HG03457 (cell line): ENCODE data around the gene TSPO2.

ENCODE experiments used
- ATAC-seq: cut with Tn5 transposase; IDR thresholded peaks from one replicate; pipeline ENCODE4 v1.9.1; 2021; ENCODE audit warnings: moderate number of reproducible peaks; ENCODE audit not compliant: unreplicated experiment

The TSPO2 gene

DNA sequence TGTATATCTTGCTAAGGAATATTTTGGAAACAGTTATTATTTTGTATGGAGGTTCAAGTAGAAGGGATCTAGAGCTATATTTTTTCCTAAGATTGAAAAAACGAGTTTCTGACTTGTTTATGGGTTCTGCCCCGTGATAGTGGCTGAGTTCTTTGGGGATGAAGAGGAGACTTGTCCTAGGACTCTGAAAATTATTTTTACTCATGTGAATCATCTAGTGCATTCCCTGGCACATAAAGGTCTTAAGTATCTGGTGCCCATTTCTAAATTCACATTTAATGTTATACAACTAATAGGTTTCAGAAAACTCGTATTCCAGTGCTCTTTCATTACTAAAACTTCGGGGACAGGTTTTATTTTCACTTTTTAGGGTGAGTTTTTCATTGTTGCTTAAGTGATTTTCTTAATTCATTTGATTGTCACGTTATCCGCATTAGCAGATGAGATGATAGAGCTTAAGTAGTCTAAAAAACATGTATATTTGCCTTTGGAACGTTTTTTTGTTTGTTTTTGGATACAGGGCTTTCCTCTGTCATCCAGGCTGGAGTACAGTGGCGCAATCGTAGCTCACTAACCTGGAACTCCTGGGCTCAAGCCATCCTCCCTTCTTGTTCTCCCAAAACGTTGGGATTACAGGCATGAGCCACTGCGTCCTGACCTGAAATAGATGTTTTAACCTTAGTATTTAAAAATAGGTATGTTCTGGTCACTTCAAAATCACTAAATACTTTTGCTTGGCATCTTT, 32.6 kb downstream of the TSPO2 start:
- no peak for ATAC-seq

DNA sequence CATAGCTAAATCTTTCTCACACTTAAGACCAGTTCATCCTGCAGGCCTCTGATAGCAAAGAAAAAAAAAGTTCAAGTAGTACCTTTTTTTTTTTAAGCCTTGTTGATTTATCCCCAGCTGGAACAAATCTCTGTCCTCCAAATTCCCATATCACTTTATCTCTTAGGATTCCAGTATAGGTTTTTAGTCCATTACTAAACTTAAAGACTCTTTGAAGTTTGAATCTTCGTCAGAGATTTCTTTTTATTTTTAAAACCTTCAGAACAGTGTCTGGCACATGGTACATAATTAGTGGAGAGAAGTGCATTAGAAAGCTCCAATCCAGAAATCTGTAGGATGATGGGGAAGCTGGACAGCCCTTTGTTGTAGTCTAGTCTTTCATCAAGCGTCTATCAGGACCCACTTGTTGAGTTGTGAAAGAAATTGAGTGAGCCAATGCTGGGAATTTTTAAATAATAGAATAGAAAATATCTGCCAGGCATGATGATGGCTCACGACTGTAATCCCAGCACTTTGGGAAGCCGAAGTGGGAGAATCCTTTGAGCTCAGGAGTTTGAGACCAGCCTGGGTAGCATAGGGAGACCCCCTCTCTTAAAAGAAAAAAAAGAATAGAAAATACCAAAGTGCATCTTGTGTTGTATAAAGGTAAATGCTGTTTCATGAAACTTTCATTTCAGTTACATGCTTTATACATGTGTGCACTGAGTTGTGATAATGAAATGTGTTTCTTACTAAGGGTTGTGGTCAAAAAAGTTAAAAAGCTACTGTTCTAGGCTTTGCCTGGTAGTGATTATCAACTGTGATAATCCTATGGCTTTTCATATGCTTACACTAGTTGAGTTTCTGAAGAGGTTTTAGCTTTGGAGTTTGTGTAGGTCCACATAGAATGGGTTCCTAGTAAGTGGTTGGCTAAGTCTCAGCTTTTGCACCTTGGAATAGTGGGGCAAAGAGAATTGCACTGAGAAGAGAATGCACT, 33.7 kb downstream of the TSPO2 start:
- ATAC-seq = no peak

DNA sequence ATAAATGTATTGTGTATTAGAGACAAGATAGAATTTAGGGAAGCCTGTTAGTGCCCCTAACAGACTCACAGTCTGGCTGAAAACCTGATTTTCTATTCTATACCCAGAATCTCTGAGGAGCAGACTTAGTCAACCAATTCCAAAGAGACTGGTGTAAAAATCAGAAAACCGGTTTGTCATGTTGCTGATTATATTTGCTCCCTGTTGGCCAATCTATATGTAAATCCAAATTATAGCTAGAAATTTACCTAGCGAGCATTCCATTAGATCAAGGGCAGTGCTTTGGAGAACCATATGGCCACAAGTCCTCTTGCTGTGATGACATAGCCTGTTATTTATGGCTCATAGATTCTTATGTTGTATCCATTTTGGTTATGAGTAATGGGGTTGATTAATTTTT, 35.3 kb downstream of the TSPO2 start:
- no peak for ATAC-seq

DNA sequence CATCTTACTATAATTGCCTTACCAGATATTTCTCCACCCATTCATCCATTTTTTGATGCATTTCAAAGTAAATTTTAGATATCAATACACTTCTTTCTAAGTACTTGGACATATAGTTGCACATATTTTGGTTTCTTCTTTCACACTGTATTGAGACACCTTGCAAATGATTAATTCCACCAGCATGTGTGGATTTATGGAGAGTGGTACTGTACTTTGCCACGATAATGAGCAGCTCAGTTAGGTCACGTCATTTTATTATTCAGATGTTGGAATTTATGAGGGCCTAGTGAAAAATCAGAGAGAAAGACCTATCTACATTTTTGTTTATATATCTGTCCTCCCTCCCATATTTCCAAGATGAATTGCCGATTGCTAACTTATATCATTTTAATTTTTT, 35.8 kb downstream of the TSPO2 start:
- ATAC-seq = no peak

DNA sequence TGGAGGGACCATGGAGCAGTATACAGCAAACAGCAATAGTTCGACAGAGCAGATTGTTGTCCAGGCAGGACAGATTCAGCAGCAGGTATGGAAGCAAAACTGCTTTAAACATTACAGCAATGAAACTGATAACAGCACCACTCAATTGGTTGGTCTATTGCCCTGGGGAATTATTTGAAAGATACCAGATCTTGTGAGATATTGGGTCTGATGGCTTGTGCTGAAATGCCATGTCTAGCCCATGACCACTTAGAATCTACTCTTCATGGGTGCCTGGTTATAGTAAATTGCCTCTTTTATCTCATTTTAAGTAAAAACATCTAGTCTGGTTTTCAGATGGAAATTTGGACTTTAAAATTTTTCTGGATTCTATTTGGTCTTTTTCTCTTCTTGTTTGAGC, 36.8 kb downstream of the TSPO2 start:
- ATAC-seq = no peak

DNA sequence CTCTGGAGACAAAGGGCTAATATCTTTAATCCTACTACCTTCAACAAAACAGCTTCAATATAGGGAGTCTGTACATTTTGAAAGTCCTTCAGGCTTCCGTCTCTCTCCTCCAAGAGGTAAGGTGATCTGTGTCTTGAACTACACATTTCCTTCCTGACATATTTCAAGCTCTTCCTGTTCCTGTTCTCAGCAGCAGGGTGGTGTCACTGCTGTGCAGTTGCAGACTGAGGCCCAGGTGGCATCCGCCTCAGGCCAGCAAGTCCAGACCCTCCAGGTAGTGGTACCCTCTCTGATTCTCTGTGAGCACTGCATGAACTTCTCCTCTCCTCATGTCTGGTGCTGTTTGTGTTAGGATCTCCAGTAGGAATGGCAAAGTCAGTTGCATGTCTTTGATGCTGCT, 38.4 kb downstream of the TSPO2 start:
- ATAC-seq = no peak

DNA sequence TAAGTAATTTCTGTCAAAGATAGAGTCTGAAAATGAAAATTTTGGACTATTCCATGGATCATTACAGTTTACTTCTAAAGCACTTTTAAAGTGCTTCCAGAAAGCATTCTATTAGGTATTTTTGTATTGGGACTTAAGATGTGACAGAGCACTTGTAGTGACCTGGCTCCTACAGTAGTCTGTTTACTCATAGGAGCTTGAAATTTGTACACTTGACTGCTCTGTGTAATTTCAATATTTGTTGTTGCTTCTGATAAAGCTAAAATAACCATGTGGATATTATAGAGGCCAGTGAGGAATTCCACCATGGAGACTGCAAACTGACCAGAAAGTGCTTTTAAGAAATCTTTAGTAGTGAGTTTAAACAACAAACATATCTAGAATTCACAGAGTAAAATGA, 40.8 kb downstream of the TSPO2 start:
- ATAC-seq = no peak

DNA sequence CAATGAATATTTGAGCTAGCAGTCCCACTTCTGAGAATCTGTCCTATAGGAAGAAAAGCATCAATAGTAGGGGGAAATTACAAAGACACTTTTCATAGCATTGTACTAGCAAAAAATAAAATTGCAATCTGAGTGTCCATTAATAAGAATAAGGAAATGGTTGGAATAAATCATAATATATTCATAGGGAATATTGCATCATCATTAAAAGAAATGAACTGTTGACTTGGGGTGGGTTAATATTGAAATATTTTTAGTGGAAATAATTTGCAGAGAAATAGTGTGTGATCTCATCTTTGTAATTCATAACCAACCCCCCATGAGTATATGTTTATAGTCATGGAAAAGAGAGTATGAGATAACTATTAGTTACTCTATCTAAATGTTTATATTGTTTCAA, 42.9 kb downstream of the TSPO2 start:
- no peak for ATAC-seq

DNA sequence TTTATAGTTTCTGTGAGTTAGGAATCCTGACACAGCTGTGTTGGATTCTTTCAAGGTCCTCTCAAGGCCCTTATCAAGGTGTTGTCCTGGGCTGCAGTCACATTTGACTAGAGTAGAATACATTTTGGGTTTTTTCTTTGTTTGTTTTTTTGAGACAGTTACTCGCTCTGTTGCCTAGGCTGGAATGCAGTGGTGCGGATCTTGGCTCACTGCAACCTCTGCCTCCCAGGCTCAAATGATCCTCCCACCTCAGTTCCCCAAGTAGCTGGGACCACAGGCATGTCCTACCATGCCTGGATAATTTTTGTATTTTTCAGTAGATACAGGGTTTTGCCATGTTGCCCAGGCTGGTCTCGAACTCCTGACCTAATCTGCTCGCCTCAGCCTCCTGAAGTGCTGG, 46.2 kb downstream of the TSPO2 start:
- ATAC-seq = no peak

DNA sequence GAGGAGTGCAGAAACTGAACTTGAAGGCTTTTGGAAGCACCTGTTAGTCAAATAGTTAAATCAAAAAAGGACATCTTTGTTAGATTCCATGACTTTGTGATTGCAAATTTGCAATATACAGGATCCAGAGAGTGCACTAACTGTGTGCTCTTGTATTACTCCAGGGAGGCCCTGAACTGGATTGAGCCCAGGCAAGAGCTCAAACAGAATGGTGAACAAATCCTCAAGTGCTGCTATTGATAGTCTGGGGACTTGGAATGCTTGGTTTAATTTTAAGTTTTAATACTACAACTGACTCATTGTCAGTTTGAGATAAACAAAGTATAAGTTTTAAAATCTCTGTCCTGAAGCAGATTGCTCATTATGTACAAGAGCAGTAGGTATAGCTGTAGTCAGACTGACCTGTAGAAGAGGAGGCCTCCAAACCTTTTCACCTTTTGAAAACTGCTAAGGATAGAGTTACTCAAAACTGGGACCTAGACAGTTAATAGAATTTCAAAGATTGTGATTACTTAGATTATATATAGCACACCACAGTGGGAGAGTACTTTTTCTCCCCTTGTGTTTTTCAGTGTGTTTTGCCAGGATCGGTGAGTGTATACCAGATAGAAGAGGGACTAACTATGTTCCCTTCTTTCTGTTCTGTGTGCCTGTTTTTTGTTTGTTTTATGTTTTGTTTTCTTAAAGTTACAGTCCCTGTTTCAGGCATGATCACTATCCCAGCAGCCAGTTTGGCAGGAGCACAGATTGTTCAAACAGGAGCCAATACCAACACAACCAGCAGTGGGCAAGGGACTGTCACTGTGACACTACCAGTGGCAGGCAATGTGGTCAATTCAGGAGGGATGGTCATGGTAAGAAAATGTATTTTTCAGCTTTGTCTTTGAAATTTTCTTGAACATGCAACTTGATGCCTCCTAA, 48.8 kb downstream of the TSPO2 start:
- no peak for ATAC-seq

DNA sequence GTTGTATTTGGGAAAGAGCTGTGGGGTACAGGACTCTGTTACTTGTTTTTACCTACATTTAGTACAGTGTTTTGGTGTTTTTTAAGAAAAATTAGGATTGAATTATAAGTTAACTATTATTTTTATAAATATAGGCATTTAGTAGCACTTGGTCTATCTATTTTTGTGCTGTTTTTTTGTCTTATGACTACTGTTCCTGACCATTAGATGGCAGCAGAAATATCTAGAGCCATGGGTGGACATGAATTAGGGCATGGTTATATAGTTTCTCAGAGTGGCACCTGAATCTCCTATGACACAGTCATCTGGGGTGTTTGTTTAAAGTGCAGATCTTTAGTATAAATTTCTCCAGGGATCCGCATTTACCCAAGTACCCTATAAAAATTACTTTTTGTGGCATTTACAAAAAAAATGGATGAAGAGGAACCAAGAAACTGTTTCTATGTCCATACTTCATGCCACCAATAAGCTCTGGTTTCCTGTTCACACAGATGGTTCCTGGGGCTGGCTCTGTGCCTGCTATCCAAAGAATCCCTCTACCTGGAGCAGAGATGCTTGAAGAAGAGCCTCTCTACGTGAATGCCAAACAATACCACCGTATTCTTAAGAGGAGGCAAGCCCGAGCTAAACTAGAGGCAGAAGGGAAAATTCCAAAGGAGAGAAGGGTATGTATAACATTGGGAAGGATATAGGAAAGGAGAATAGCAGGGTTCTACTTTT, 50.3 kb downstream of the TSPO2 start:
- no peak for ATAC-seq

DNA sequence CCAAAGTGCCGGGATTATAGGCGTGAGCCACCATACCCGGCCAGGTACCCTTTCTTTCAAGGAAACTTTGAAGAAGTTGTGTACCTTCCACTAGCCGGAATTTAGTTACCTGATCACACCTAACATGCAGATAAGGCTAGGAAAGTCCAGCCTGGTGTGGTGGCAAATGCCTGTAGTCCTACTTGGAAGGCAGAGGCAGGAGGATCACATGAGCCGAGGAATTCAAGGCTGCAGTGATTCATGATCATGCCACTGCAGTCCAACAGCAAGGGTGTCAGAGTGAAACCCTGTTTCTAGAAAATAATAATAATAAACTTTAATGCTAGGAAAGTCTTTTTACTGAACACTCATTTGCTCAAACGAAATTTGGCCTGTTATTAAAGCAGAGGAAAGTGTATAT, 51.5 kb downstream of the TSPO2 start:
- no peak for ATAC-seq
